GM12878 (cell line): Measurements from ENCODE around the gene ADAMTS2. TPM values are rescaled to one million over a fixed set of nuclear protein-coding genes. Genes with fewer than 3 reads are reported as not detected.

Experiments used
- ATAC-seq: fragments of 200-7000 bp; cut with Tn5 transposase; 3 replicates; pipeline ENCODE4 v1.9.1; 2020; ENCODE audit warnings: mild to moderate bottlenecking, moderate library complexity
- BruUV-seq: library from RNA; stranded (reverse); fragments of 400-500 nt; replicated peaks from 2 replicates; lab custom pipeline; 2021; lab: Mats Ljungman, UMichigan
- CTCF ChIA-PET: fragments of 300-600 bp; sonication (Branson Sonifier 250); formaldehyde crosslinking; extraction: SDS; loops from one replicate; lab custom pipeline; 2021; ENCODE audit warnings: inconsistent platforms; lab: Yijun Ruan, JAX
- POLR2A ChIA-PET: fragments of 350-600 bp; formaldehyde crosslinking; extraction: SDS; loops from one replicate; lab custom pipeline; 2021; ENCODE audit warnings: inconsistent platforms; lab: Charles Lee
- RAD21 ChIA-PET: fragments of 300-600 bp; sonication (Branson Sonifier 250); formaldehyde crosslinking; loops from one replicate; lab custom pipeline; 2023; ENCODE audit warnings: antibody characterized with exemption; ENCODE audit not compliant: unreplicated experiment; lab: Charles Lee
- SMC1A ChIA-PET: fragments of 300-600 bp; sonication (Branson Sonifier 250); formaldehyde crosslinking; loops from one replicate; lab custom pipeline; 2023; ENCODE audit not compliant: unreplicated experiment, uncharacterized antibody; lab: Charles Lee
- DNase-seq: peaks from one replicate; pipeline ENCODE4 v3.0.0-alpha.2; 2011; ENCODE audit warnings: low read depth, low spot score
- FAIRE-seq: peaks from 3 replicates; lab custom pipeline; 2011; peaks lifted over from hg19 to GRCh38; lab: Jason Lieb, UNC
- H2AFZ ChIP-seq: 2 replicates; pipeline ENCODE4 v1.6.0; 2011; ENCODE audit warnings: low read depth, low read length, control low read depth; ENCODE audit not compliant: control insufficient read depth
- H3K27ac ChIP-seq: 2 replicates; pipeline ENCODE4 v1.5.1; 2011; ENCODE audit warnings: control low read depth; ENCODE audit not compliant: control insufficient read depth, insufficient read depth
- H3K27me3 ChIP-seq, 2 experiments: replicated peaks in 1 of 2; 2 replicates each; pipeline versions ENCODE4 v1.6.0 to v1.6.1; 2011; ENCODE audit warnings: low read length in 1 of 2; ENCODE audit not compliant: control insufficient read depth in 2 of 2, insufficient read depth in 2 of 2
- H3K36me3 ChIP-seq, 2 experiments: 2 replicates each; pipeline ENCODE4 v1.5.1; 2011; ENCODE audit warnings: low read length in 1 of 2; ENCODE audit not compliant: control insufficient read depth in 2 of 2, insufficient read depth in 2 of 2
- H3K4me1 ChIP-seq: 2 replicates; pipeline ENCODE4 v1.6.1; 2011; ENCODE audit warnings: mild to moderate bottlenecking, low read length, moderate library complexity, mixed read lengths; ENCODE audit not compliant: control insufficient read depth, insufficient read depth
- H3K4me2 ChIP-seq: 2 replicates; pipeline ENCODE4 v1.6.0; 2011; ENCODE audit warnings: control low read depth; ENCODE audit not compliant: control insufficient read depth, insufficient read depth
- H3K4me3 ChIP-seq: fragments of 200-600 bp; sonication (generic); 2 replicates; pipeline ENCODE4 v1.5.1; 2016
- H3K79me2 ChIP-seq: 2 replicates; pipeline ENCODE4 v1.6.0; 2011; ENCODE audit warnings: low read length; ENCODE audit not compliant: control insufficient read depth, insufficient read depth
- H3K9ac ChIP-seq: 2 replicates; pipeline ENCODE4 v1.8.0; 2011; ENCODE audit warnings: low read length, control low read depth, mixed read lengths; ENCODE audit not compliant: control insufficient read depth, insufficient read depth
- H3K9me3 ChIP-seq: replicated peaks from 3 replicates; pipeline ENCODE4 v1.5.1; 2011; ENCODE audit warnings: mild to moderate bottlenecking, low read length; ENCODE audit not compliant: control insufficient read depth, insufficient read depth
- H4K20me1 ChIP-seq: 2 replicates; pipeline ENCODE4 v1.6.0; 2011; ENCODE audit not compliant: control insufficient read depth, insufficient read depth
- BACH1 ChIP-seq: fragments of 450-650 bp; IDR thresholded peaks from 2 replicates; pipeline ENCODE4 v1.6.1; 2017; ENCODE audit warnings: mild to moderate bottlenecking, borderline replicate concordance
- MYB ChIP-seq: fragments of 150-350 bp; IDR thresholded peaks from 2 replicates; pipeline ENCODE4 v1.6.1; 2014; ENCODE audit warnings: mild to moderate bottlenecking, low read depth, low read length, borderline replicate concordance
- NR2C1 ChIP-seq: fragments of 450-650 bp; IDR thresholded peaks from 2 replicates; pipeline ENCODE4 v1.6.1; 2017; ENCODE audit warnings: antibody characterized with exemption, mild to moderate bottlenecking, moderate library complexity
- PBX3 ChIP-seq: IDR thresholded peaks from 2 replicates; pipeline ENCODE4 v1.6.1; 2011; ENCODE audit warnings: mild to moderate bottlenecking, low read depth, low read length, moderate library complexity; ENCODE audit not compliant: insufficient replicate concordance
- POLR2AphosphoS5 ChIP-seq: IDR thresholded peaks from 2 replicates; pipeline ENCODE4 v1.6.1; 2011; ENCODE audit warnings: mild to moderate bottlenecking, low read length, inconsistent platforms
- RB1 ChIP-seq: fragments of 450-650 bp; formaldehyde crosslinking; IDR thresholded peaks from 2 replicates; pipeline ENCODE4 v1.6.1; 2017; ENCODE audit warnings: mild to moderate bottlenecking, borderline replicate concordance
- SP1 ChIP-seq: IDR thresholded peaks from one replicate; pipeline ENCODE4 v1.6.1; 2011; ENCODE audit warnings: low read depth, low read length
- TCF3 ChIP-seq: IDR thresholded peaks from 2 replicates; pipeline ENCODE4 v1.6.1; 2012; ENCODE audit warnings: low read depth, mild to moderate bottlenecking, low read length, borderline replicate concordance; ENCODE audit not compliant: insufficient read depth
- WGBS: methylation state at CpG from one replicate; pipeline ENCODE4 v1.1.6; 2016; ENCODE audit warnings: low lambda C conversion rate; ENCODE audit not compliant: insufficient replicate concordance, insufficient coverage; ENCODE audit errors: missing lambda C conversion rate; 5-methylcytosine and 5-hydroxymethylcytosine counted together
- in situ Hi-C: fragments of 300-500 bp; cut with MboI; formaldehyde crosslinking; loops from 9 replicates; pipeline ENCODE4 v1.14.3; 2018; ENCODE audit warnings: mixed read lengths
- intact Hi-C: fragments of 100-400 bp; cut with micrococcal nuclease; formaldehyde crosslinking; loops from one replicate; pipeline ENCODE4 v1.14.2; 2022; ENCODE audit not compliant: unreplicated experiment
- polyA plus RNA-seq, 11 experiments: library from polyadenylated mRNA; depleted of rRNA in 4 of 11; unstranded in 6 of 11; stranded (reverse) in 5 of 11; fragments of >200 nt; fragmentation: Nextera tagmentation in 4 of 11; fragmentation: Illumina TruSeq in 1 of 11; extraction: Ambion mirVana in 4 of 11; extraction: Trizol in 1 of 11; gene quantifications; 1 replicate in 1 of 11; 2 replicates in 10 of 11; pipeline versions ENCODE4 v1.2.1 to v1.2.3, GENCODE V29; 2011 to 2016; ENCODE audit warnings: inconsistent platforms in 2 of 11, missing spikeins in 2 of 11, low read depth in 1 of 11
- total RNA-seq, 4 experiments: library from RNA; depleted of rRNA in 3 of 4; stranded (reverse); fragments of >200 nt in 3 of 4; fragmentation: Illumina TruSeq in 1 of 4; extraction: Trizol in 1 of 4; gene quantifications; 2 replicates each; pipeline versions ENCODE4 v1.2.1 to v1.2.3, GENCODE V29; 2013 to 2021
- TF ChIP-seq, protein P1 (sequence below): IDR thresholded peaks from 2 replicates; pipeline ENCODE4 v1.6.1; 2012; ENCODE audit warnings: low read depth, low read length, improper control_type of control experiment

ADAMTS2 gene
- total and polyA plus RNA-seq, 10 of the 15 experiments (the other 5 are each of a cell fraction or from before 2014, with no cell fraction given): 0.03 to 0.05 TPM; not detected in 8

- in situ Hi-C loops (no loop called here), intact Hi-C loops (no loop called here)
- Histone ChIP-seq H3K9ac (no peak overlapping the region), H3K4me1 (no peaks in the 10 kb centered on the region), H3K79me2 (no peaks in the 10 kb centered on the region), H3K9me3 (no peaks in the 10 kb centered on the region; the same call in 1 of the 3 replicates), H3K27ac (no peak overlapping the region), H3K27me3 (no peaks in the 10 kb centered on the region), H2AFZ (no peak overlapping the region), H3K36me3 (no peaks in the 10 kb centered on the region), H3K4me2 (no peak overlapping the region), H3K4me3 (no peak overlapping the region), H4K20me1 (no peaks in the 10 kb centered on the region)
- ChIA-PET CTCF (no interaction called here), SMC1A (no interaction called here), POLR2A (no interaction called here), RAD21 (no interaction called here)
- FAIRE-seq (no peak), ATAC-seq (no peak), DNase-seq (no peak)
- no TSS peak for BruUV-seq
- TF ChIP-seq POLR2AphosphoS5 (no peak), MYB (no peak), RB1 (no peak), NR2C1 (no peak), SP1 (no peak), PBX3 (no peak), BACH1 (no peak), TCF3 (no peak)
- TF ChIP-seq, protein P1, sequence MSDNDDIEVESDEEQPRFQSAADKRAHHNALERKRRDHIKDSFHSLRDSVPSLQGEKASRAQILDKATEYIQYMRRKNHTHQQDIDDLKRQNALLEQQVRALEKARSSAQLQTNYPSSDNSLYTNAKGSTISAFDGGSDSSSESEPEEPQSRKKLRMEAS: no peak
- 20% methylated on average over 10 of the region's 10 CpGs for WGBS
Observed at GRCh38 chr5:179177711-179178575, 167.3 kb downstream of the ADAMTS2 start.
